ENCODE data around the gene INF2. TPM values are rescaled to one million over a fixed set of nuclear protein-coding genes. Genes with fewer than 3 reads are reported as not detected.

Gene INF2
- total RNA-seq, 4 donors from 2014 or later = 39.9 to 199 (median 72.4) TPM

- TF ChIP-seq, protein P1, sequence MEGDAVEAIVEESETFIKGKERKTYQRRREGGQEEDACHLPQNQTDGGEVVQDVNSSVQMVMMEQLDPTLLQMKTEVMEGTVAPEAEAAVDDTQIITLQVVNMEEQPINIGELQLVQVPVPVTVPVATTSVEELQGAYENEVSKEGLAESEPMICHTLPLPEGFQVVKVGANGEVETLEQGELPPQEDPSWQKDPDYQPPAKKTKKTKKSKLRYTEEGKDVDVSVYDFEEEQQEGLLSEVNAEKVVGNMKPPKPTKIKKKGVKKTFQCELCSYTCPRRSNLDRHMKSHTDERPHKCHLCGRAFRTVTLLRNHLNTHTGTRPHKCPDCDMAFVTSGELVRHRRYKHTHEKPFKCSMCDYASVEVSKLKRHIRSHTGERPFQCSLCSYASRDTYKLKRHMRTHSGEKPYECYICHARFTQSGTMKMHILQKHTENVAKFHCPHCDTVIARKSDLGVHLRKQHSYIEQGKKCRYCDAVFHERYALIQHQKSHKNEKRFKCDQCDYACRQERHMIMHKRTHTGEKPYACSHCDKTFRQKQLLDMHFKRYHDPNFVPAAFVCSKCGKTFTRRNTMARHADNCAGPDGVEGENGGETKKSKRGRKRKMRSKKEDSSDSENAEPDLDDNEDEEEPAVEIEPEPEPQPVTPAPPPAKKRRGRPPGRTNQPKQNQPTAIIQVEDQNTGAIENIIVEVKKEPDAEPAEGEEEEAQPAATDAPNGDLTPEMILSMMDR (IDR thresholded peaks at IDR 0.05; ENCODE audit: low read depth) = no peak
These were observed 43.7 kb downstream of the INF2 start for GRCh38 chr14:104732931-104733681.

DNA sequence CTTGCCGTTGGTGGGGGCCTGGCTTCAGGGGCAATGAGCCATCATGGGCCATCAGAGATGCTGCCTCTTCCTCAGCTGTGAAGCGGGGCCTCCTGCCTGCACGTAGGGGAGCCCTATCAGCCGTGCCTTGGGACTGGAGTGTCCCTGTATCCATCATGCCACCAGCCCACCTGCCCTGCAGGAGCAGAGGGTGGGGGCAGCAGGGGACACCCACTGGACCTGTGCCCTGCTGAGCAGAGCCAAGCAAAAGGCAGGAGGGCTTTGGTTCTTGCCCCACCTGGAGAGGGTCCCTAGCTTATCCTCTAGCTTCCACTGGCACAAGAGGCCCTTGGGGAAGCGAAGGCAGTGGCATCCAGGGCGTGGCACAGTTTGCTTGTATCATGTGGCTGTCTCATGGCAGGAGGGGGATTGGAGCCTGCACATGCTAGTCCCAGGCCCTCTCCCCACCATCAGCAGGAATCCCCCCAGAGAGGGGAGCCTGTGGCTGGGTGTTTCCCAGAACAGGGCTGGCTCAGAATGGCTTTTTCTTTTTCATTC lies 44.7 kb downstream of the INF2 start:
- TF ChIP-seq, protein P1 (IDR thresholded peaks at IDR 0.05; ENCODE audit: low read depth) = no peak

- TF ChIP-seq, protein P1 (IDR thresholded peaks at IDR 0.05; ENCODE audit: low read depth) = no peak
These were observed 45.2 kb downstream of the INF2 start for GRCh38 chr14:104734601-104734990.

GRCh38 chr14:104734991-104735779 lies 45.8 kb downstream of the INF2 start:
- TF ChIP-seq, protein P1 (IDR thresholded peaks at IDR 0.05; ENCODE audit: low read depth) = no peak

DNA sequence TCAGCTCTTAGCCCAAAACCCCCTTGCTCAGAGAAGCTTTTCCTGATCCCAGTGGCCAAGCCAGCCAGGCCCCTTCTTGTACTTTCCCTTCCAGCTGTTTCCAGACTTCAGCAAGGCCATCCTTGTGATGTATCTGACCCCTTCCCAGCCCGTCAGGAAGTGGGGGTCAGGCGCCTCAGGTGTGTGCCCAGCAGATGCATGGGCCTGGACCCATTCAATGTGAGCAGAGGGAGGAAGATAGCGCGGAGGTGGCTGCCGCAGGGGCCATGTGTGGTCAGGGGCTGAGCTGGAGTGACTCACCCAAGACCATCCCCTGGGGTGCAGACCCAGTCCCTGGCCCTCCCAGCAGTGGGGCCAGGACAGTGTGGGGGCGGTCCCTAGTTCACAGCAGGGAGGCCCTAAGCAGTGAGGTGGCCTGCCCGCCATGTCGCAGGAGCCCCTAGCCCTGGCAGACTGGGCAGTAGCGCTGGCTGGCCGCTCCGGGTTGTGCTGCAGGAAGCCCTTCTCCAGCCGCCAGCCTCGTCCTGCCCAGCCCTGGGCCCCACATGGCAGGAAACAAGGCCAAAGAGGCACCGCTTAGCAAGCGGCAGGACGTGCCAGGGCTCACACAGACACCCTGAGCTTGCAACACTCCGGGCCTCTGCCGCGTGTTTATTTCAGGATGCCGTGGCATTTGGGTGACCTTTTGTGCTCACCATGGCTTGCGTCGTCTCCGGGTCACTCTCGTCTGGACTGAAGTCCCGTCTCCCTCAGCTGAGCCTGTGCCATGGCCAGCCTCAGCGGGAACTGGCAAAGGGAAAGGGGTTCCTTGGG lies 46.6 kb downstream of the INF2 start:
- TF ChIP-seq, protein P1 (IDR thresholded peaks at IDR 0.05; ENCODE audit: low read depth) = no peak

DNA sequence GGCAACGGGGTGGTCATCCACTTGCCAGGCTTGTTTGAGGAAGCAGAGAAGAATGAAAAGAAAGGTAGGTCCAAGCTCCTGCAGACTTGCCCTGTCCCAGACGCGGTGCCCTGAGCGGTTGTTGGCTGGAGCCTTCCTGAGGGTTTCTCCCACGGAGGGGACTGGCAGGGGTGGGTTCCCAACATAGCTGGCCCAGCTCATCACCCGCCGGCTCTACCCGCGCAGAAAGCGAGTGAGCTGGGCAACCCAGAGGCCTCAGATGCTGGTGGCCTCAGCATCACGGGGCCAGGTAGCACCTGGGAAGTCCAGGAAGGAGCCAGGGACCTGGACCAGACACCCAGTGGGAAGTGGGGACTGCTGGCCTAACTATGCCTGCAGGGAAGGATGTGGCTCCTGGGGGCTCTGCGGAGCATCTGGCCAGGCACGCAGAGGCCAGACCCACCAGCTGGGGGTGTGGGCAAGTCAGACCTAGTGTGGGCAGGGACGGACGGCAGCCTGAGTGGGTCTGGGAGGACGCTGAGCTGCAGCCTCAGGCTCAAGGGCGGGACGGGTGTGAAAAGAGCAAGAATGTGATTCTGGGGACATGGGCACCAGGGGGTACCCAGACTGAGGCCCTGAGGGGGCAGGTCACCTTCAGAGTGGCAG lies 49.1 kb downstream of the INF2 start:
- TF ChIP-seq, protein P1 (IDR thresholded peaks at IDR 0.05; ENCODE audit: low read depth) = no peak
